Measurements from ENCODE around the gene RPS17.

- TF ChIP-seq TCF12 (IDR thresholded peaks at IDR 0.05; ENCODE audit: low read depth) (no peak), CEBPB (IDR thresholded peaks at IDR 0.05) (no peak), REST (IDR thresholded peaks at IDR 0.05; ENCODE audit: low read depth) (no peak), USF1 (IDR thresholded peaks at IDR 0.05) (no peak), TAF1 (IDR thresholded peaks at IDR 0.05; ENCODE audit: low read depth) (no peak), EP300 (IDR thresholded peaks at IDR 0.05; ENCODE audit: borderline replicate concordance) (no peak)
Measured at GRCh38 chr15:82531496-82532382, 8.5 kb downstream of the RPS17 start.

Measured in Ishikawa (cell line).